Measurements from ENCODE around the gene GATB.
A peak's percentile ranks its signal among the peaks of the same experiment; 100 is the strongest.

The GATB gene

GRCh38 chr4:151760712-151761661, at the start of gene GATB:
Gene GATB, minus strand, starts transcription at chr4:151761007. Its CDS starts 25 bp downstream, at chr4:151760982.
- peak; percentile 100 for FAIRE-seq
- DNase-seq (ENCODE audit: insufficient read length, low spot score), result peak; percentile 84

GRCh38 chr4:151810476-151810875, 49.7 kb upstream of the GATB start:
- DNase-seq (ENCODE audit: insufficient read length, low spot score), result no peak
- FAIRE-seq, result no peak

- DNase-seq (ENCODE audit: insufficient read length, low spot score) (no peak), FAIRE-seq (no peak)
These were observed 48.9 kb upstream of the GATB start for GRCh38 chr4:151809716-151810115.

GRCh38 chr4:151808542-151808941, 47.7 kb upstream of the GATB start:
- DNase-seq (ENCODE audit: insufficient read length, low spot score) (no peak), FAIRE-seq (no peak)

- FAIRE-seq (no peak), DNase-seq (ENCODE audit: insufficient read length, low spot score) (no peak)
These were observed 47.3 kb upstream of the GATB start for GRCh38 chr4:151808120-151808529.

- no peak for DNase-seq (ENCODE audit: insufficient read length, low spot score)
- no peak for FAIRE-seq
These were observed 46.4 kb upstream of the GATB start for GRCh38 chr4:151807220-151807619.

GRCh38 chr4:151806511-151806927, 45.7 kb upstream of the GATB start:
- FAIRE-seq (no peak), DNase-seq (ENCODE audit: insufficient read length, low spot score) (no peak)

- DNase-seq (ENCODE audit: insufficient read length, low spot score) (no peak), FAIRE-seq (no peak)
These were observed 44.0 kb upstream of the GATB start for GRCh38 chr4:151804821-151805220.

GRCh38 chr4:151804086-151804630, 43.4 kb upstream of the GATB start:
- no peak for FAIRE-seq
- no peak for DNase-seq (ENCODE audit: insufficient read length, low spot score)

- FAIRE-seq (no peak), DNase-seq (ENCODE audit: insufficient read length, low spot score) (no peak)
These were observed 42.4 kb upstream of the GATB start for GRCh38 chr4:151803246-151803645.

- FAIRE-seq, result peak; percentile 79
- peak; percentile 26 for DNase-seq (ENCODE audit: insufficient read length, low spot score)
These were observed 41.0 kb upstream of the GATB start for GRCh38 chr4:151801547-151802516.

- DNase-seq (ENCODE audit: insufficient read length, low spot score), result no peak
- FAIRE-seq, result no peak
These were observed 38.7 kb upstream of the GATB start for GRCh38 chr4:151799417-151800012.

GRCh38 chr4:151798678-151799416, 38.0 kb upstream of the GATB start:
- DNase-seq (ENCODE audit: insufficient read length, low spot score), result peak; percentile 34
- FAIRE-seq, result peak; percentile 64

- DNase-seq (ENCODE audit: insufficient read length, low spot score) (no peak), FAIRE-seq (no peak)
These were observed 37.0 kb upstream of the GATB start for GRCh38 chr4:151797853-151798252.

- DNase-seq (ENCODE audit: insufficient read length, low spot score) (no peak), FAIRE-seq (no peak)
These were observed 36.3 kb upstream of the GATB start for GRCh38 chr4:151797131-151797530.

- DNase-seq (ENCODE audit: insufficient read length, low spot score) (no peak), FAIRE-seq (no peak)
These were observed 35.3 kb upstream of the GATB start for GRCh38 chr4:151796106-151796505.

- FAIRE-seq, result no peak
- no peak for DNase-seq (ENCODE audit: insufficient read length, low spot score)
These were observed 32.2 kb upstream of the GATB start for GRCh38 chr4:151792995-151793394.

GRCh38 chr4:151792530-151792929, 31.7 kb upstream of the GATB start:
- FAIRE-seq, result no peak
- no peak for DNase-seq (ENCODE audit: insufficient read length, low spot score)

GRCh38 chr4:151788021-151788420, 27.2 kb upstream of the GATB start:
- FAIRE-seq (no peak), DNase-seq (ENCODE audit: insufficient read length, low spot score) (no peak)

GRCh38 chr4:151786158-151786495, 25.3 kb upstream of the GATB start:
- DNase-seq (ENCODE audit: insufficient read length, low spot score) (no peak), FAIRE-seq (no peak)
